GM18909 (cell line): Measurements from ENCODE around the gene THPO.

Experiments used
- ATAC-seq: cut with Tn5 transposase; IDR thresholded peaks from one replicate; pipeline ENCODE4 v1.9.1; 2021; ENCODE audit warnings: mild to moderate bottlenecking; ENCODE audit not compliant: unreplicated experiment, poor library complexity

Gene THPO

DNA sequence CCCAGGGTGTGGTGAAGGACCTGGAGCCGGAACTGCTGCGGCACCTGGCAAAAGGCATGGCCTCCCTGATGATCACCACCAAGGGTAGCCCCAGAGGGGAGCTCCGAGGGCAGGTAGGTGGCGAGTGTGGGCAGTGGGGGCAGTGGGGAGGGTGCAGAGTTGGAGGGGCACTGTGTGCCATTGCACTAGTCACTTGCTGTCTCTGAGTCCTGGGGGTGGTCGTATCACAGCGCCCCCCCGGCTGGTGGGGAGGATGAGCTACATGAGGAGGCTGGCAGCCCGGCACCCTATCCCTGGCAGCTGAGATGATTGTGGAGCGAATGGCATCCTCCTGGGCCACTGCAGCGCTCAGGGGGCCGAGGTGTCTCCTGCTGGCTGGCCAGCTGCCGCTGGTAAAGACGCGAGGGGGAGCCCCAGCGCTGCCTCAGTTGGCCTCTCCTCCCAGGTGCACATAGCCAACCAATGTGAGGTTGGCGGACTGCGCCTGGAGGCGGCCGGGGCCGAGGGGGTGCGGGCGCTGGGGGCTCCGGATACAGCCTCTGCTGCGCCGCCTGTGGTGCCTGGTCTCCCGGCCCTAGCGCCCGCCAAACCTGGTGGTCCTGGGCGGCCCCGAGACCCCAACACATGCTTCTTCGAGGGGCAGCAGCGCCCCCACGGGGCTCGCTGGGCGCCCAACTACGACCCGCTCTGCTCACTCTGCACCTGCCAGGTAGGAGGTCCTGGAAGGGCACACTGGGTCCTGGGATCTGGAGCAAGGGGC, 8.2 kb upstream of the THPO start:
- ATAC-seq, result no peak

- ATAC-seq, result no peak
These were observed 6.9 kb upstream of the THPO start for GRCh38 chr3:184384856-184385422.

DNA sequence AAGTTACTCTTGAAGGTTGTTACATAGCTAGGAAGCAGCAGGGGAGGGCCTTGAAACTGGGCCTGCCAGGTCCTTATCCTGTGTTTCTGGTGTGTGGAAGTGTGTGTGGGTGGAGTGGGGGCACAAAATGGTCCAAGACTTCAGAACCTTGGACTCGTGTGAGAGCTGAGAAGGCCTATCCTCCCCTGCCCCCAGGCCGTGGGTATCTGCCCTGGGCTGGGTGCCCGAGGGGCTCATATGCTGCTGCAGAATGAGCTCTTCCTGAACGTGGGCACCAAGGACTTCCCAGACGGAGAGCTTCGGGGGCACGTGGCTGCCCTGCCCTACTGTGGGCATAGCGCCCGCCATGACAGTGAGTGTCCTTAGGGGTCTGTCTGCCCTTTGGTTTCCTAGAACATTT, 6.3 kb upstream of the THPO start:
- ATAC-seq, result no peak

DNA sequence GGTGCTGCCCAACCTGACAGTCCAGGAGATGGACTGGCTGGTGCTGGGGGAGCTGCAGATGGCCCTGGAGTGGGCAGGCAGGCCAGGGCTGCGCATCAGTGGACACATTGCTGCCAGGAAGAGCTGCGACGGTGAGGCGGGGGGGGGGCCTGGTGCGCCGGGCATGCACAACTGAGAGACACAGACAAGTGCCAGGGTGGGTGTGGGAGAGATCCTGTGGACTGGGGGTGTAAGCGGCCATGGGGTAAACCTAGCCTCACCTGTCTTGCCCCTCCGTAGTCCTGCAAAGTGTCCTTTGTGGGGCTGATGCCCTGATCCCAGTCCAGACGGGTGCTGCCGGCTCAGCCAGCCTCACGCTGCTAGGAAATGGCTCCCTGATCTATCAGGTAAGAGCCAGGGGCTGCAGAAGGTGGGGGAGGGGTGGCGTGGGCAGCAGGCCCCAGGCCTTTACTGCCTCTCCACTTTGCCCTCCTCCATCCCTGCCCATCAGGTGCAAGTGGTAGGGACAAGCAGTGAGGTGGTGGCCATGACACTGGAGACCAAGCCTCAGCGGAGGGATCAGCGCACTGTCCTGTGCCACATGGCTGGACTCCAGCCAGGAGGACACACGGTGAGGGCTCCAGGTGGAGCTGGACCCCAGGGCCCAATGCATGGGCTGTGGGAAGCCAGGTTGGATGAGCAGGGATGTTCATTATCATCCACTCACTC, 5.2 kb upstream of the THPO start:
- ATAC-seq, result no peak

DNA sequence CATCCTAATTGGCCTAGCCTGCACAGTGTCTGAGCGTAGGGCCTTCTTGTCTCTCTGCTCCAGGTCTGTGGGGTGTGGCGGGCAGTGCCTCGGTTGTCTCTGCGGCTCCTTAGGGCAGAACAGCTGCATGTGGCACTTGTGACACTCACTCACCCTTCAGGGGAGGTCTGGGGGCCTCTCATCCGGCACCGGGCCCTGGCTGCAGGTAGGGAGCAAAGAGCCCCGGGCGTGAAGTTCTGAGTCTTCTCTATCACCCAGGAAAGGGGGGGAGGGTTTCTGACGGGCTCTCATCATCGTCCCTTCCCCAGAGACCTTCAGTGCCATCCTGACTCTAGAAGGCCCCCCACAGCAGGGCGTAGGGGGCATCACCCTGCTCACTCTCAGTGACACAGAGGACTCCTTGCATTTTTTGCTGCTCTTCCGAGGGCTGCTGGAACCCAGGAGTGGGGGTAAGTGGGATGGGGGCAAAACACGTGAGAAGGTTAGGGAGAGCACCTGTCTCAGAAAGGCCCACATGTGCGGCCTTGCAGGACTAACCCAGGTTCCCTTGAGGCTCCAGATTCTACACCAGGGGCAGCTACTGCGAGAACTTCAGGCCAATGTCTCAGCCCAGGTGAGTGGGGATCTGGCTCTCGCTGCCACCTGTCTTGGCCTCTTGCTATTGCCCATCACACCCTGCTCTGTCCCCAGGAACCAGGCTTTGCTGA, 4.5 kb upstream of the THPO start:
- no peak for ATAC-seq

DNA sequence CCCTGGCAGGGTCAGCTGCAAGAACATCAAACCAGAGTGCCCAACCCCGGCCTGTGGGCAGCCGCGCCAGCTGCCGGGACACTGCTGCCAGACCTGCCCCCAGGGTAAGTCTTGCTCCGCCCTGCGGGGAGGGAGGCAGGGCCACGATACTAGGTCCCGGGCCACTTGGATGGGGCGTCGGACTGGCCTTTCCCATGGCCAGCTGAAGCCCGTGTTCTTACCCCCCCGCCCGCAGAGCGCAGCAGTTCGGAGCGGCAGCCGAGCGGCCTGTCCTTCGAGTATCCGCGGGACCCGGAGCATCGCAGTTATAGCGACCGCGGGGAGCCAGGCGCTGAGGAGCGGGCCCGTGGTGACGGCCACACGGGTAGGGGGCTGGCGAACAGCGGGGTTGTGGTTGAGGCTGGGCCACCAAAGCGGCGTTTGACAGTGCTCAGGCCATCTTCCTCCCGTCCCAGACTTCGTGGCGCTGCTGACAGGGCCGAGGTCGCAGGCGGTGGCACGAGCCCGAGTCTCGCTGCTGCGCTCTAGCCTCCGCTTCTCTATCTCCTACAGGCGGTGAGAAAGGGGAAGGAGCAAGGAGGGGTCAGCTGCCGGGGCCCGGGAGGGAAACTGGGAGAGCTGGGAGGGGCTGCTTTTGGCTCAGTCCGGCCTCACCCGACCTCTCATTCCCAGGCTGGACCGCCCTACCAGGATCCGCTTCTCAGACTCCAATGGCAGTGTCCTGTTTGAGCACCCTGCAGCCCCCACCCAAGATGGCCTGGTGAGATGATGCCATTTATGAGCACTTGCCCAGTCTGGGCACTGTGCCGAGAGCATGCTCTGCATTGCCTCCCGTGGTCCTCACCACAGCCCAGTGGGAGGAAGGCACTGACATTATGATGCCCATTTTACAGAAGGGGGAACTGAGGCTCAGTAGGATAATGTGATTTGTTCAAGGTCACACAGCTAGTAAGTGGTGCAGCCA, 3.5 kb upstream of the THPO start:
- ATAC-seq, result no peak

DNA sequence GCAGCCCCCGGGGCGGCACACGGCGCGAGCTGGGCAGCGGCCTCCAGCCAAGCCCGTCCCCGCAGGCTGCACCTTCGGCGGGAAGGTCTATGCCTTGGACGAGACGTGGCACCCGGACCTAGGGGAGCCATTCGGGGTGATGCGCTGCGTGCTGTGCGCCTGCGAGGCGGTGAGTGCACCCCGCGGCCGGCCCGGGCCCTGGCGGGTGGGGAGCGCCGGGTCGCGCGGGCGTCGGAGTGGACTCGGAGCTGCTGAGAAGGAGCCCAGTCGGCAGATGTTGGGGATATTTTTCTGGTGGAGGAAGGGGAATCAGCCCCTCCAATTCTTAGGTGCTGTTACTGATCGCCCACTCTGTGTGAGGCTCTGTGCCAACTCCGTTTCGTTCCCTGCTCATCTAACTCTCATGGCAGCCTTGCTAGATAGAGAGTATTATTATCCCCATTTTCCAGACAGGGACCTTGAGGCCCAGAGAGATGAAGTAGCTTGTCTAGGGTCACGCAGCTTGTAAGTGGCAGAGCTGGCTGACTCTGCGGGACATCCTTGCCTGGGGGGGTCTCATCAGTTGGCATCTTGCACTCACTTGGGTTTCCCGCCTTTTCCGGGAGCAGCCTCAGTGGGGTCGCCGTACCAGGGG, 2.7 kb upstream of the THPO start:
- ATAC-seq, result no peak

DNA sequence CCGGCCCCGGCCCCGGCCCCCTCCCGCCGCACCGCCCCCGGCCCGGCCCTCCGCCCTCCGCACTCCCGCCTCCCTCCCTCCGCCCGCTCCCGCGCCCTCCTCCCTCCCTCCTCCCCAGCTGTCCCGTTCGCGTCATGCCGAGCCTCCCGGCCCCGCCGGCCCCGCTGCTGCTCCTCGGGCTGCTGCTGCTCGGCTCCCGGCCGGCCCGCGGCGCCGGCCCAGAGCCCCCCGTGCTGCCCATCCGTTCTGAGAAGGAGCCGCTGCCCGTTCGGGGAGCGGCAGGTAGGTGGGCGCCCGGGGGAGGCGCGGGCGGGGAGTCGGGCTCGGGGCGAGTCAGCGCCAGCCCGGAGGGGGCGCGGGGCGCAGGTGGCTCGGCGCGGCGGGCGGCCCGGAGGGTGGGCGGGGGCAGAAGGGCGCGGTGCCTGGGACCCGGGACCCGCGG, 2.2 kb upstream of the THPO start:
- no peak for ATAC-seq

GRCh38 chr3:184379358-184380184, 1.6 kb upstream of the THPO start, which contains the start of gene CHRD:
TSS of gene CHRD (plus strand) at chr3:184380054. CDS start at chr3:184380319, 265 bp downstream.
- ATAC-seq, result no peak

- ATAC-seq, result no peak
These were observed 797 bp upstream of the THPO start for GRCh38 chr3:184378651-184379357.

GRCh38 chr3:184377374-184377773, 633 bp downstream of the THPO start:
- ATAC-seq, result no peak

DNA sequence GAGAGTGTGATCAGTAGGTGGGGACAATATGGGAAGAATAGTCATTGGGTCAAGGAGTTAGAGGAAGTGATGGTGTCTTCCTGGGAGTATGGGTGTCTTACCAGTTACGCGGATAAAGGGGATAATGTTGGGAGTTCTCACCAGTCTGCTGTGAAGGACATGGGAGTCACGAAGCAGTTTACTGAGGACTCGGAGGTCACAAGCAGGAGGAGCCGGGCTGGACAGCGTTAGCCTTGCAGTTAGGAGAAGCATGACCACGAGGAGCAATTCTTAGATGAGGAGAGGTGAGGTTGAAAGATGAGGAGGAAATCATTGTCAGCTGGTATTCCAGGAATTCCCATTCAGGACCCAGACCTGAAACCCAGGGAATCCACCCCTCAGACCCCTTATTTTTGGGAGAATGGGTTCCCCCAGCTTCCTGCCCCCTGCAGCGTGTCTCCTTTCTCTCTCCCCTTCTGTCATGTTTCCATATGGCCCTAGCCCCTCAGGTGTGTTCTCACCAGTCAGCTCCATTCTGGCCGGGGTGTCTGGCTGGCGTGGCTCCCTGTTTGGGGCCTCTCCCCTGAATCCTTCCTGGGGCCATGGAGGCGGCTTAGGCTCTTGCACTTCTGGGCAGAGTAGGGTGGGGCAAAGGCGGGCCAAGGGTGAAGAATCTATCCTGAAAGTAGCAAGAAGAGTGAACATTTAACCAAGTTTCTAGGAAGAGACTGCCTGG, 2.1 kb downstream of the THPO start:
- ATAC-seq, result no peak

GRCh38 chr3:184373422-184373821, 4.6 kb downstream of the THPO start:
- ATAC-seq, result no peak

DNA sequence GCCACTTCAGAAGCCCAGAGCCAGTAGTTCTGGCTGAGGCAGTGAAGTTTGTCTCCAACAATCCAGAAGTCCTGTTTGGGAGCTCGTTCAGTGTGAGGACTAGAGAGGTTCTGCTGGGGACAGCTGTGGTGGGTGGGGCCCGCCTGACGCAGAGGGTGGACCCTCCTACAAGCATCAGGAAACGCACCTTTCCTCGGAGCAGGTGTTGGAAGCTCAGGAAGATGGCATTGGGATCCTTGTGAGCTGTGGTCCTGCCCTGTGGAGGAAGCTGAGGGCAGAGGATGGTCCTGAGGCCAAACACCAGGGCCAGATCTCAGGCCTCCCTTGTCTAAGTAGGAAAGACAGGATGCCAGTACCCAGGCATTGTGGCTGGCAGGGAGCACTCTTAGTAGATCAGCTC, 5.1 kb downstream of the THPO start:
- no peak for ATAC-seq

- no peak for ATAC-seq
These were observed 5.6 kb downstream of the THPO start for GRCh38 chr3:184372296-184372821.

DNA sequence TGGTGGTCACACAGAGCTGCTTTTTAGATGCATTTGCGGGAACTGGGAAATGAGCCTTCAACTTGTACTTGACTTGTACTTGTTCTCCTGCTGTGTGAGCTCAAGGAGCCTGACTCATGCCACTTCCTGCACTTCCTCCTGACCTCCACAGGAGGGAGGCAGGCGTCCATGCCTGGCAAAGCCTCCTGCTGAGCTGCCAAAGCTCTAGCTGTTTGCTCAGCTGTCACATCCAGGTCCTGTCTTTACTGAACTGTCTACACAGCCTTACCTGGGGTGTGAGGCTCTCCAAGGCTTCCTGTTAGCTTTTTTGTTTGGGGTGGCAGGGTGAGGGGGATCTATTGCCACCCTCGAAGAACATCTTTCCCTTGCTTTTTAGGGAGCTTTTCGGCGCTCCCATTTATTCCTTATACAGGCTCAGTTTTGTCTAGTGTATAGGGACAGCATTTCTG, 6.4 kb downstream of the THPO start:
- peak; percentile 84 for ATAC-seq
